ENCODE measurements around the gene OR4F16.
"Not testable (repeated sequence)": the region's sequence is repeated elsewhere in the genome, so short reads cannot be mapped to it uniquely, and the experiment has no call there.

Gene OR4F16, protein sequence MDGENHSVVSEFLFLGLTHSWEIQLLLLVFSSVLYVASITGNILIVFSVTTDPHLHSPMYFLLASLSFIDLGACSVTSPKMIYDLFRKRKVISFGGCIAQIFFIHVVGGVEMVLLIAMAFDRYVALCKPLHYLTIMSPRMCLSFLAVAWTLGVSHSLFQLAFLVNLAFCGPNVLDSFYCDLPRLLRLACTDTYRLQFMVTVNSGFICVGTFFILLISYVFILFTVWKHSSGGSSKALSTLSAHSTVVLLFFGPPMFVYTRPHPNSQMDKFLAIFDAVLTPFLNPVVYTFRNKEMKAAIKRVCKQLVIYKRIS

GRCh38 chr1:686554-686953 is at the start of gene OR4F16:
Gene OR4F16 (minus strand): TSS chr1:686654. CDS start chr1:686654, 0 bp downstream.
- DNase-seq: not testable (repeated sequence)

DNA sequence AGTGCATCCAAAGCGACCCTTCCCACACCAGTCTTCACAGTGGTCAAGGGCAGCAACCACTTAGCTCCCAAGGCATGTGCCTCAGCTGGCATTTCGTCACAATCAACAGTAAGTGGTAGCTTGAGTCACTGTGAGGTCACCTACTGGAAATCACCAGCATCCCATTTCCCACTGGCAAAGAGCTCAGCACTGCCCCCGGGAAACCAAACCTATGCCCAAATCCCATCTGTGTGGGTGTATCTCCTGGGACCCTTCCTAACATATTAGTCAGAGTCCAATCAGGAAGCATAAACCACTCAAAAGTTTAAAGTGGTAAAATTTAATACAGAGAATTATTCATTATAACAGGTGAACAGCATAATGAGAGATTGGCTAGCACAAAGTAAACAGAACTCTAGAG is 47.2 kb upstream of the OR4F16 start:
- not testable (repeated sequence) for DNase-seq

- not testable (repeated sequence) for DNase-seq
Observed at GRCh38 chr1:727040-727439, 40.6 kb upstream of the OR4F16 start.
